SK-N-MC (cell line): ENCODE results near the gene CNOT8.

Experiments
- FOXP2 ChIP-seq: optimal IDR thresholded peaks from 2 replicates; pipeline ENCODE3; 2011; ENCODE audit warnings: mild to moderate bottlenecking, moderate library complexity; ENCODE audit not compliant: insufficient read depth; ENCODE audit errors: extremely low read length, control extremely low read depth
- POLR2AphosphoS5 ChIP-seq: IDR thresholded peaks from 2 replicates; pipeline ENCODE4 v1.6.1; 2012; ENCODE audit warnings: mild to moderate bottlenecking, low read depth, low read length, borderline replicate concordance

DNA sequence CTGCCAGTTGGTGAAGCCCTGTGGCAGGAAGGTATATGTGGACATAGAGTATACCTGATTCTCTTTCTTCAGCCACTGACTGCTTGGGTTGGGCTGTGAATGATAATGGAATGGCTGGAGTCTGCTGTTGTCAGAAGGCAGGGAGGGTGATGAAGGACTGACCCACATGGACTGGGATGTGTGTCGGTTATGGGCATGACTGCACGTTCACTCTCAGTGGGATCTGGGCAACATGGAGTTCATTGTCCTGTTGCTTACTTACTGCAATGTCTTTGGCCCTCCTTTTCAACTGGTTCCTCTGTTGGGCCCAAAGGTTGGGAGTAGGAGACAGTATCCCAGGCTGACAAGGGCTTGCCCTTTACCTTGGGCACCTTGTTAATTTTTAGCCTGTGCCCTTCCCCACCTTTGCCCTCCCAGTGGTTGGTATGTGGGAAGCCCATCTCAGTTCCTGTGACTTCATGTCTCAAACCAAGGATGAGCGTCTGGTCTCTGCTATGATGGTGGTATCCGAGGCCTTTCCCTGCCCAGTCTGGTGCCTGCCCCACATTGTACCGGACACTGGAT is 42.7 kb upstream of the CNOT8 start:
- TF ChIP-seq POLR2AphosphoS5 (no peak; the same call in 1 of the 2 replicates), FOXP2 (no peak)
